Glutamatergic neuron (in vitro differentiated cells): ENCODE measurements around the gene KANSL1L. TPM values are rescaled to one million over a fixed set of nuclear protein-coding genes. Genes with fewer than 3 reads are reported as not detected.

Experiments
- DNase-seq: peaks from one replicate; pipeline ENCODE4 v3.0.0; 2022
- H3K27ac Mint-ChIP-seq: one replicate; pipeline ENCODE4 v1.8.0; 2020; ENCODE audit warnings: mild to moderate bottlenecking, mixed read lengths, inconsistent platforms; ENCODE audit not compliant: unreplicated experiment
- H3K27me3 Mint-ChIP-seq: one replicate; pipeline ENCODE4 v1.8.0; 2020; ENCODE audit warnings: mild to moderate bottlenecking, moderate library complexity, mixed read lengths, inconsistent platforms; ENCODE audit not compliant: unreplicated experiment
- H3K36me3 Mint-ChIP-seq: one replicate; pipeline ENCODE4 v1.8.0; 2020; ENCODE audit warnings: mild to moderate bottlenecking, mixed read lengths, inconsistent platforms; ENCODE audit not compliant: unreplicated experiment
- H3K4me1 Mint-ChIP-seq: one replicate; pipeline ENCODE4 v1.8.0; 2020; ENCODE audit warnings: mild to moderate bottlenecking, low read depth, mixed read lengths, inconsistent platforms; ENCODE audit not compliant: unreplicated experiment
- H3K4me3 Mint-ChIP-seq: one replicate; pipeline ENCODE4 v1.8.0; 2020; ENCODE audit warnings: mild to moderate bottlenecking, mixed read lengths, inconsistent platforms; ENCODE audit not compliant: unreplicated experiment
- H3K9me3 Mint-ChIP-seq: one replicate; pipeline ENCODE4 v1.8.0; 2020; ENCODE audit warnings: mild to moderate bottlenecking, moderate library complexity, mixed read lengths, inconsistent platforms; ENCODE audit not compliant: unreplicated experiment
- total RNA-seq: library from RNA; stranded (reverse); fragmentation: NEBNext Ultra II Directional; extraction: Animal tissue kit (Norgen Biotek cat#: 25700); gene quantifications from one replicate; pipeline ENCODE4 v1.2.1, GENCODE V29; 2021; ENCODE audit not compliant: unreplicated experiment
- TF ChIP-seq, protein P1 (sequence below): fragments of 200-600 bp; sonication (generic); IDR thresholded peaks from one replicate; pipeline ENCODE4 v1.5.0; 2021; ENCODE audit not compliant: partially characterized antibody, unreplicated experiment

Gene KANSL1L
- total RNA-seq, 1 donor from 2014 or later: 26.4 TPM

GRCh38 chr2:210086930-210087329 is 84.3 kb downstream of the KANSL1L start:
- no peak for DNase-seq
- Mint-ChIP-seq H3K36me3 (no peaks in the 10 kb centered on the region), H3K9me3 (no peaks in the 10 kb centered on the region), H3K4me3 (no peak overlapping the region), H3K4me1 (no peaks in the 10 kb centered on the region), H3K27ac (no peak overlapping the region), H3K27me3 (no peaks in the 10 kb centered on the region)
- TF ChIP-seq, protein P1, sequence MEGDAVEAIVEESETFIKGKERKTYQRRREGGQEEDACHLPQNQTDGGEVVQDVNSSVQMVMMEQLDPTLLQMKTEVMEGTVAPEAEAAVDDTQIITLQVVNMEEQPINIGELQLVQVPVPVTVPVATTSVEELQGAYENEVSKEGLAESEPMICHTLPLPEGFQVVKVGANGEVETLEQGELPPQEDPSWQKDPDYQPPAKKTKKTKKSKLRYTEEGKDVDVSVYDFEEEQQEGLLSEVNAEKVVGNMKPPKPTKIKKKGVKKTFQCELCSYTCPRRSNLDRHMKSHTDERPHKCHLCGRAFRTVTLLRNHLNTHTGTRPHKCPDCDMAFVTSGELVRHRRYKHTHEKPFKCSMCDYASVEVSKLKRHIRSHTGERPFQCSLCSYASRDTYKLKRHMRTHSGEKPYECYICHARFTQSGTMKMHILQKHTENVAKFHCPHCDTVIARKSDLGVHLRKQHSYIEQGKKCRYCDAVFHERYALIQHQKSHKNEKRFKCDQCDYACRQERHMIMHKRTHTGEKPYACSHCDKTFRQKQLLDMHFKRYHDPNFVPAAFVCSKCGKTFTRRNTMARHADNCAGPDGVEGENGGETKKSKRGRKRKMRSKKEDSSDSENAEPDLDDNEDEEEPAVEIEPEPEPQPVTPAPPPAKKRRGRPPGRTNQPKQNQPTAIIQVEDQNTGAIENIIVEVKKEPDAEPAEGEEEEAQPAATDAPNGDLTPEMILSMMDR: no peak

- Mint-ChIP-seq H3K9me3 (no peaks in the 10 kb centered on the region), H3K27ac (no peak overlapping the region), H3K4me1 (no peaks in the 10 kb centered on the region), H3K36me3 (no peaks in the 10 kb centered on the region), H3K27me3 (no peaks in the 10 kb centered on the region), H3K4me3 (no peak overlapping the region)
- TF ChIP-seq, protein P1: no peak
- no peak for DNase-seq
These were observed 84.9 kb downstream of the KANSL1L start for GRCh38 chr2:210086292-210086691.

- Mint-ChIP-seq H3K27me3 (no peaks in the 10 kb centered on the region), H3K27ac (no peak overlapping the region), H3K9me3 (no peaks in the 10 kb centered on the region), H3K4me1 (peaks cover 4% of the 10 kb centered on the region), H3K4me3 (no peak overlapping the region), H3K36me3 (no peaks in the 10 kb centered on the region)
- TF ChIP-seq, protein P1: peak; percentile 76
- DNase-seq: no peak
These were observed 98.2 kb downstream of the KANSL1L start for GRCh38 chr2:210072922-210073509.

GRCh38 chr2:210072493-210072892 is 98.7 kb downstream of the KANSL1L start:
- Mint-ChIP-seq H3K27me3 (no peaks in the 10 kb centered on the region), H3K9me3 (no peaks in the 10 kb centered on the region), H3K27ac (no peak overlapping the region), H3K36me3 (no peaks in the 10 kb centered on the region), H3K4me1 (peaks cover 4% of the 10 kb centered on the region), H3K4me3 (no peak overlapping the region)
- no peak for DNase-seq
- TF ChIP-seq, protein P1: no peak

DNA sequence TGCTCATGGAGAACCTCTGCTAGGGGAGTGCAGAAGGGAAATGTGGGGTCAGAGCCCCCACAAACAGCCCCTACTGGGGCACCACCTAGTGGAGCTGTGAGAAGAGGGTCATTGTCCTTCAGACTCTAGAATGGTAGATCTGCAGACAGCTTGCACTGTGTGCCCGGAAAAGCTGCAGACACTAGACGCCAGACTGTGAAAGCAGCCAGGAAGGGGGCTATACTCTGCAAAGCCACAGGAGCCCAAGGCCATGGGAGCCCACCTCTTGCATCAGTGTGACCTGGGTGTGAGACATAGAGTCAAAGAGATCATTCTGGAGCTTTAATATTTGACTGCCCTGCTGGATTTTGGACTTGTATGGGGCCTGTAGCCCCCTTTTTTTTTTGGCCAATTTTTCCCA is 107.9 kb downstream of the KANSL1L start:
- Mint-ChIP-seq H3K36me3 (no peaks in the 10 kb centered on the region), H3K27ac (no peak overlapping the region), H3K9me3 (peaks cover 2% of the 10 kb centered on the region), H3K4me3 (no peak overlapping the region), H3K27me3 (no peaks in the 10 kb centered on the region), H3K4me1 (no peaks in the 10 kb centered on the region)
- TF ChIP-seq, protein P1: no peak
- DNase-seq: no peak
